Camera-type eye (tissue), 1 donor: ENCODE results near the gene COPS7A. TPM values are rescaled to one million over a fixed set of nuclear protein-coding genes. Genes with fewer than 3 reads are reported as not detected.

Experiments
- total RNA-seq: library from RNA; depleted of rRNA; stranded (reverse); fragments of >200 nt; gene quantifications from one replicate; pipeline ENCODE4 v1.2.3, GENCODE V29; 2014

Gene COPS7A
- 47.9 TPM for total RNA-seq

GRCh38 chr12:6723607-6724408 lies at the start of gene COPS7A:
TSS of gene COPS7A (plus strand) at chr12:6724046. CDS start at chr12:6724657, 611 bp downstream.

GRCh38 chr12:6688999-6689882 lies 34.6 kb upstream of the COPS7A start, which contains the start of gene ZNF384:
TSS of gene ZNF384 (minus strand) at chr12:6689375. CDS start at chr12:6679520, 9,855 bp downstream.

GRCh38 chr12:6700646-6701051 lies 23.2 kb upstream of the COPS7A start, which contains the start of gene PIANP:
TSS of gene PIANP (minus strand) at chr12:6700815. CDS start at chr12:6698061, 2,754 bp downstream.

GRCh38 chr12:6752921-6753771 lies 29.3 kb downstream of the COPS7A start, which contains the start of gene MLF2:
TSS of gene MLF2 (minus strand) at chr12:6753141. CDS start at chr12:6752334, 807 bp downstream.

GRCh38 chr12:6765634-6766581 lies 42.1 kb downstream of the COPS7A start, which contains the start of gene PTMS:
TSS of gene PTMS (plus strand) at chr12:6766363. CDS start at chr12:6766706, 343 bp downstream.

GRCh38 chr12:6772331-6772695 lies 48.5 kb downstream of the COPS7A start, which contains the start of gene LAG3:
TSS of gene LAG3 (plus strand) at chr12:6772520. CDS start at chr12:6772853, 333 bp downstream.

Other genes with a start within 250 kb of the COPS7A start
- gene MRPL51, start 230.8 kb upstream of the COPS7A start, total RNA-seq: 35.3 TPM
- 43.5 TPM for gene NCAPD2, start 229.9 kb upstream of the COPS7A start, total RNA-seq
- 2,517 TPM for gene GAPDH, start 189.5 kb upstream of the COPS7A start, total RNA-seq
- 17.6 TPM for gene IFFO1, start 168.0 kb upstream of the COPS7A start, total RNA-seq
- gene NOP2, start 155.8 kb upstream of the COPS7A start, total RNA-seq: 20.6 TPM
- gene CHD4, start 116.7 kb upstream of the COPS7A start, total RNA-seq: 275 TPM
- gene LPAR5, start 88.1 kb upstream of the COPS7A start, total RNA-seq: 0.88 TPM
- gene ACRBP, start 76.6 kb upstream of the COPS7A start, total RNA-seq: 0.49 TPM
- 121 TPM for gene ING4, start 60.9 kb upstream of the COPS7A start, total RNA-seq
- gene ZNF384, start 34.7 kb upstream of the COPS7A start, total RNA-seq: 40.8 TPM
- 2.2 TPM for gene PIANP, start 23.2 kb upstream of the COPS7A start, total RNA-seq
- 153 TPM for gene MLF2, start 29.1 kb downstream of the COPS7A start, total RNA-seq
- 186 TPM for gene PTMS, start 42.3 kb downstream of the COPS7A start, total RNA-seq
- 0.60 TPM for gene LAG3, start 48.5 kb downstream of the COPS7A start, total RNA-seq
- gene CD4, start 65.5 kb downstream of the COPS7A start, total RNA-seq: 7.2 TPM
- 35.4 TPM for gene GPR162, start 97.8 kb downstream of the COPS7A start, total RNA-seq
- gene P3H3, start 104.4 kb downstream of the COPS7A start, total RNA-seq: 97.3 TPM
- gene GNB3, start 116.9 kb downstream of the COPS7A start, total RNA-seq: 223 TPM
- gene CDCA3, start 127.2 kb downstream of the COPS7A start, total RNA-seq: 6.3 TPM
- gene USP5, start 128.1 kb downstream of the COPS7A start, total RNA-seq: 52.8 TPM
- gene TPI1, start 143.5 kb downstream of the COPS7A start, total RNA-seq: 547 TPM
- gene SPSB2, start 149.3 kb downstream of the COPS7A start, total RNA-seq: 5.1 TPM
- gene LRRC23, start 180.8 kb downstream of the COPS7A start, total RNA-seq: 14.5 TPM
- gene ENO2, start 190.5 kb downstream of the COPS7A start, total RNA-seq: 172 TPM
- 50.9 TPM for gene ATN1, start 203.9 kb downstream of the COPS7A start, total RNA-seq
- not detected for gene RNU7-1, start 219.8 kb downstream of the COPS7A start, total RNA-seq
- 139 TPM for gene C12orf57, start 220.0 kb downstream of the COPS7A start, total RNA-seq
- 5.1 TPM for gene PTPN6, start 227.3 kb downstream of the COPS7A start, total RNA-seq
- 135 TPM for gene PHB2, start 246.6 kb downstream of the COPS7A start, total RNA-seq
- gene EMG1, start 246.9 kb downstream of the COPS7A start, total RNA-seq: 34.5 TPM